Left ventricle myocardium inferior (tissue), 1 donor: ENCODE measurements around the gene MMP8. TPM values are rescaled to one million over a fixed set of nuclear protein-coding genes. Genes with fewer than 3 reads are reported as not detected.
"Not testable (repeated sequence)": the region's sequence is repeated elsewhere in the genome, so short reads cannot be mapped to it uniquely, and the experiment has no call there.

Experiments
- DNase-seq: peaks from one replicate; pipeline ENCODE4 v3.0.0-alpha.2; 2020
- H3K27ac ChIP-seq: fragments of 200-600 bp; replicated peaks from 2 replicates; pipeline ENCODE4 v1.8.0; 2021
- H3K27me3 ChIP-seq: fragments of 200-600 bp; 2 replicates; pipeline ENCODE4 v1.8.0; 2021; ENCODE audit warnings: low read depth
- H3K36me3 ChIP-seq: fragments of 200-600 bp; 2 replicates; pipeline ENCODE4 v1.8.0; 2021
- H3K4me1 ChIP-seq: fragments of 200-600 bp; 2 replicates; pipeline ENCODE4 v1.8.0; 2021
- H3K4me3 ChIP-seq: fragments of 200-600 bp; 2 replicates; pipeline ENCODE4 v1.8.0; 2021; ENCODE audit warnings: mild to moderate bottlenecking, moderate library complexity
- H3K9me3 ChIP-seq: fragments of 200-600 bp; replicated peaks from 2 replicates; pipeline ENCODE4 v1.8.0; 2021
- CTCF ChIP-seq: fragments of 200-600 bp; IDR thresholded peaks from 2 replicates; pipeline ENCODE4 v1.8.0; 2021; ENCODE audit warnings: antibody characterized with exemption, mild to moderate bottlenecking, borderline replicate concordance
- intact Hi-C: fragments of 100-400 bp; cut with micrococcal nuclease; formaldehyde crosslinking; loops from one replicate; pipeline ENCODE4 v1.11.0; 2022
- total RNA-seq: library from RNA; stranded (reverse); fragmentation: NEBNext Ultra II Directional; extraction: Animal tissue kit (Norgen Biotek cat#: 25700); gene quantifications from one replicate; pipeline ENCODE4 v1.2.1, GENCODE V29; 2021
- donor health status: DM: no; HTN: yes; CAD: no; lungs with severe emphysema.

MMP8 gene
- total RNA-seq, 1 donor from 2014 or later = not detected

- Histone ChIP-seq H3K27me3 (peaks cover 4% of the 10 kb centered on the region), H3K27ac (no peak overlapping the region), H3K36me3 (no peaks in the 10 kb centered on the region), H3K9me3 (peaks cover 9% of the 10 kb centered on the region), H3K4me1 (peaks cover 4% of the 10 kb centered on the region), H3K4me3 (no peak overlapping the region)
- TF ChIP-seq CTCF = no peak
- intact Hi-C loops = no loop called here
- no peak for DNase-seq
Observed at GRCh38 chr11:102753267-102753666, 28.5 kb upstream of the MMP8 start.

GRCh38 chr11:102751673-102752072 lies 26.9 kb upstream of the MMP8 start:
- Histone ChIP-seq H3K4me3 (no peak overlapping the region), H3K36me3 (no peaks in the 10 kb centered on the region), H3K9me3 (peaks cover 21% of the 10 kb centered on the region), H3K4me1 (no peaks in the 10 kb centered on the region), H3K27me3 (peaks cover 4% of the 10 kb centered on the region), H3K27ac (no peak overlapping the region)
- TF ChIP-seq CTCF = no peak
- intact Hi-C loops = no loop called here
- no peak for DNase-seq

- Histone ChIP-seq H3K27ac (no peak overlapping the region), H3K27me3 (peaks cover 4% of the 10 kb centered on the region), H3K9me3 (peaks cover 21% of the 10 kb centered on the region), H3K4me1 (no peaks in the 10 kb centered on the region), H3K36me3 (no peaks in the 10 kb centered on the region), H3K4me3 (no peak overlapping the region)
- TF ChIP-seq CTCF = no peak
- intact Hi-C loops = no loop called here
- no peak for DNase-seq
Observed at GRCh38 chr11:102749101-102749722, 24.5 kb upstream of the MMP8 start.

GRCh38 chr11:102746746-102747578 lies 22.2 kb upstream of the MMP8 start:
- H3K4me1 ChIP-seq, DNase-seq, H3K27me3 ChIP-seq, H3K36me3 ChIP-seq, intact Hi-C loops, H3K4me3 ChIP-seq, H3K27ac ChIP-seq: not testable (repeated sequence)
- H3K9me3 ChIP-seq = peaks cover 21% of the 10 kb centered on the region

GRCh38 chr11:102734650-102735049 lies 9.9 kb upstream of the MMP8 start:
- Histone ChIP-seq H3K36me3 (no peaks in the 10 kb centered on the region), H3K4me1 (no peaks in the 10 kb centered on the region), H3K9me3 (peaks cover 20% of the 10 kb centered on the region), H3K4me3 (no peak overlapping the region), H3K27ac (no peak overlapping the region), H3K27me3 (no peaks in the 10 kb centered on the region)
- no peak for TF ChIP-seq CTCF
- DNase-seq = no peak
- intact Hi-C loops = loop anchor here (5.0 kb wide), 1 partner anchor 208 kb away; no protein-coding TSS in a partner anchor
